SK-N-SH (cell line): ENCODE results near the gene FMN1. TPM values are rescaled to one million over a fixed set of nuclear protein-coding genes. Genes with fewer than 3 reads are reported as not detected.
A peak's percentile ranks its signal among the peaks of the same experiment; 100 is the strongest.

Experiments used
- CTCF ChIA-PET: fragments of 300-600, 350-600 bp; formaldehyde crosslinking; extraction: SDS; loops from one replicate; lab custom pipeline; 2021; lab: Yijun Ruan, JAX
- POLR2A ChIA-PET: fragments of 350-600 bp; sonication (Branson Sonifier 250); formaldehyde crosslinking; extraction: SDS; loops from one replicate; lab custom pipeline; 2020; ENCODE audit warnings: antibody characterized with exemption, inconsistent platforms; lab: Yijun Ruan, JAX
- DNase-seq: peaks from one replicate; pipeline ENCODE4 v3.0.0; 2012
- H2AFZ ChIP-seq: fragments of 200-600 bp; sonication (generic); 2 replicates; pipeline ENCODE4 v1.8.1; 2016; ENCODE audit warnings: antibody characterized with exemption, mild to moderate bottlenecking, low read depth
- H3F3A ChIP-seq: fragments of 200-600 bp; sonication (generic); replicated peaks from 2 replicates; pipeline ENCODE3; 2016; ENCODE audit warnings: antibody characterized with exemption, mild to moderate bottlenecking; ENCODE audit not compliant: insufficient read depth
- H3K27ac ChIP-seq, 2 experiments: fragments of 200-500 bp in 1 of 2; fragments of 200-600 bp in 1 of 2; sonication (Bioruptor generic) in 1 of 2; sonication (generic), shearing (Covaris generic) in 1 of 2; 2 replicates each; pipeline versions ENCODE4 v1.5.1 to v1.6.1; 2014 to 2016; ENCODE audit warnings: low read depth in 2 of 2, inconsistent platforms in 1 of 2, low read length in 1 of 2, mild to moderate bottlenecking in 1 of 2, mixed read lengths in 1 of 2
- H3K27me3 ChIP-seq: fragments of 200-600 bp; sonication (generic), shearing (Covaris generic); 2 replicates; pipeline ENCODE4 v1.6.1; 2016; ENCODE audit warnings: mixed run types; ENCODE audit not compliant: insufficient read depth
- H3K36me3 ChIP-seq, 2 experiments: fragments of 200-500 bp in 1 of 2; fragments of 200-600 bp in 1 of 2; sonication (Bioruptor generic) in 1 of 2; sonication (generic) in 1 of 2; replicated peaks in 1 of 2; 2 replicates each; pipeline versions ENCODE3 to v1.5.1; 2014 to 2016; ENCODE audit warnings: low read length in 1 of 2, mild to moderate bottlenecking in 1 of 2; ENCODE audit not compliant: insufficient read depth in 2 of 2, control insufficient read depth in 1 of 2
- H3K4me1 ChIP-seq, 2 experiments: fragments of 200-500 bp in 1 of 2; fragments of 200-600 bp in 1 of 2; sonication (Bioruptor generic) in 1 of 2; sonication (generic), shearing (Covaris generic) in 1 of 2; 2 replicates each; pipeline versions ENCODE4 v1.5.1 to v1.6.1; 2014 to 2016; ENCODE audit warnings: low read depth in 1 of 2, low read length in 1 of 2, mixed run types in 1 of 2; ENCODE audit not compliant: insufficient read depth in 2 of 2, control insufficient read depth in 1 of 2
- H3K4me2 ChIP-seq: fragments of 200-600 bp; sonication (generic), shearing (Covaris generic); 2 replicates; pipeline ENCODE4 v1.6.1; 2017; ENCODE audit warnings: mixed run types
- H3K4me3 ChIP-seq, 2 experiments: fragments of 200-500 bp in 1 of 2; fragments of 200-600 bp in 1 of 2; sonication (Bioruptor generic) in 1 of 2; sonication (generic), shearing (Covaris generic) in 1 of 2; 2 replicates each; pipeline versions ENCODE4 v1.5.1 to v1.8.1; 2014 to 2016; ENCODE audit warnings: low read depth in 2 of 2, inconsistent platforms in 1 of 2, low read length in 1 of 2, mild to moderate bottlenecking in 1 of 2, mixed read lengths in 1 of 2, moderate library complexity in 1 of 2
- H3K79me2 ChIP-seq: fragments of 200-600 bp; sonication (generic); 2 replicates; pipeline ENCODE4 v1.8.1; 2017; ENCODE audit warnings: mild to moderate bottlenecking; ENCODE audit not compliant: insufficient read depth
- H3K9ac ChIP-seq: fragments of 200-600 bp; sonication (generic); 2 replicates; pipeline ENCODE4 v1.6.1; 2017; ENCODE audit warnings: mixed run types
- H3K9me2 ChIP-seq: fragments of 200-600 bp; sonication (generic); 2 replicates; pipeline ENCODE4 v1.6.1; 2017; ENCODE audit warnings: mixed run types
- H3K9me3 ChIP-seq: fragments of 200-600 bp; sonication (generic); 2 replicates; pipeline ENCODE4 v1.6.1; 2017; ENCODE audit warnings: mixed run types, mild to moderate bottlenecking, moderate library complexity
- H4K20me1 ChIP-seq: fragments of 200-600 bp; sonication (generic); 2 replicates; pipeline ENCODE4 v1.6.1; 2017; ENCODE audit warnings: mild to moderate bottlenecking, mixed run types; ENCODE audit not compliant: insufficient read depth
- CHD2 ChIP-seq: fragments of 150-350 bp; IDR thresholded peaks from 2 replicates; pipeline ENCODE4 v1.6.1; 2018; ENCODE audit warnings: low read length; ENCODE audit not compliant: partially characterized antibody
- EZH2phosphoT487 ChIP-seq: fragments of 200-600 bp; sonication (generic); IDR thresholded peaks from 2 replicates; pipeline ENCODE4 v1.6.1; 2017; ENCODE audit warnings: low read depth, mixed run types, mild to moderate bottlenecking, antibody characterized with exemption, moderate library complexity, borderline replicate concordance
- FOXJ3 ChIP-seq: sonication (generic); formaldehyde crosslinking; IDR thresholded peaks from 2 replicates; pipeline ENCODE4 v1.5.1; 2020; ENCODE audit warnings: mild to moderate bottlenecking, missing genetic modification reagents
- FOXM1 ChIP-seq: IDR thresholded peaks from 2 replicates; pipeline ENCODE4 v1.4.0; 2012; ENCODE audit warnings: low read depth, mild to moderate bottlenecking
- GABPA ChIP-seq: IDR thresholded peaks from 2 replicates; pipeline ENCODE4 v1.4.0; 2012; ENCODE audit warnings: low read depth, mild to moderate bottlenecking
- MEF2A ChIP-seq: IDR thresholded peaks from 2 replicates; pipeline ENCODE4 v1.4.0; 2012; ENCODE audit warnings: low read depth, borderline replicate concordance
- POLR2AphosphoS5 ChIP-seq: IDR thresholded peaks from 2 replicates; pipeline ENCODE4 v1.6.1; 2012; ENCODE audit warnings: low read depth, low read length
- RAD21 ChIP-seq: IDR thresholded peaks from 2 replicates; pipeline ENCODE4 v1.6.1; 2012; ENCODE audit warnings: mild to moderate bottlenecking, low read length
- RCOR1 ChIP-seq: fragments of 150-350 bp; IDR thresholded peaks from 2 replicates; pipeline ENCODE4 v1.6.1; 2017; ENCODE audit warnings: antibody characterized with exemption, low read length
- RFX5 ChIP-seq: IDR thresholded peaks from 2 replicates; pipeline ENCODE4 v1.6.1; 2012; ENCODE audit warnings: mild to moderate bottlenecking, improper control_type of control experiment, low read length
- SMC3 ChIP-seq: IDR thresholded peaks from 2 replicates; pipeline ENCODE4 v1.6.1; 2012; ENCODE audit warnings: low read depth, low read length, improper control_type of control experiment
- TEAD4 ChIP-seq: IDR thresholded peaks from 2 replicates; pipeline ENCODE4 v1.4.0; 2012; ENCODE audit warnings: mild to moderate bottlenecking, borderline replicate concordance; ENCODE audit not compliant: insufficient read depth
- WGBS: methylation state at CpG from one replicate; pipeline ENCODE4 v1.1.6; 2017; ENCODE audit warnings: low lambda C conversion rate; 5-methylcytosine and 5-hydroxymethylcytosine counted together
- polyA plus RNA-seq, 3 experiments: library from polyadenylated mRNA; depleted of rRNA; stranded (reverse); fragments of >200 nt; gene quantifications; 2 replicates each; pipeline ENCODE4 v1.2.3, GENCODE V29; 2012
- TF ChIP-seq, protein P1 (sequence below): IDR thresholded peaks from 2 replicates; pipeline ENCODE4 v1.4.0; 2012; ENCODE audit warnings: low read depth, borderline replicate concordance
- TF ChIP-seq, protein P2 (sequence below): IDR thresholded peaks from 2 replicates; pipeline ENCODE4 v1.6.1; 2012; ENCODE audit warnings: mild to moderate bottlenecking, low read depth, low read length, moderate library complexity
- TF ChIP-seq, protein P3 (sequence below): fragments of 150-350 bp; IDR thresholded peaks from 2 replicates; pipeline ENCODE4 v1.6.1; 2017; ENCODE audit warnings: antibody characterized with exemption, low read length, low read depth, borderline replicate concordance
- TF ChIP-seq, protein P4 (sequence below): IDR thresholded peaks from 2 replicates; pipeline ENCODE4 v1.4.0; 2012; ENCODE audit warnings: low read depth

Gene FMN1
- polyA plus RNA-seq, 1 of the 3 experiments (the other 2 are of a cell fraction) = 9.1 TPM

DNA sequence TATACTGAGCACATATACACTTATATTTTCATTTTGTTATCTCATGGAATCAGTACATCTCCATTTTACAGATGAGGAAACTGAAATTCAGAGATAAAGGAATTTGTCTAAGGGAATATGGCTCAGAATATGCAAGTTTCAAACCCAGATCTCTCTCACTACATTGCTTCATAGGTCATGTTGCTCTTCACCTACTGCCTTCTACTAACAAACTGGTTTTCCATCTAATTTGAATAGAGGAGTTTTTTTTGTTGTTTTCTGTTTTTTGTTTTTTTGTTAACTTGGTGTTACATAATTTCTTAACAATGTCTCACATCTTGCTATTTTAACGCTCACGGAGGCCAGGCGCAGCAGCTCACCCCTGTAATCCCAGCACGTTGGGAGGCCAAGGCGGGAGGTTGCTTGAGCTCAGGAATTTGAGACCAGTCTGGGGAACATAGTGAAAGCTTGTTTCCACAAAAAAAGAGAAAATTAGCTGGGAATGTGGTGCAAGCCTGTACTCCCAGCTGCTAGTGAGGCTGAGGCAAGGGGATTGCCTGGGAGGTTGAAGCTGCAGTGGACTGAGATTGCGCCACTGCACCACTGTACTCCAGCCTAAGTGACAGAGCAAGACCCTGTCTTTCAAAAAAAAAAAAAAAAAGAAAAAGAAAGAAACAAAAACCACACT lies 37.0 kb downstream of the FMN1 start:
- Histone ChIP-seq H3F3A (peaks cover 47% of the 10 kb centered on the region), H3K36me3 (no peaks in the 10 kb centered on the region), H2AFZ (no peak overlapping the region), H4K20me1 (no peaks in the 10 kb centered on the region), H3K9me3 (no peaks in the 10 kb centered on the region), H3K4me3 (no peak overlapping the region), H3K4me2 (no peak overlapping the region), H3K9me2 (no peaks in the 10 kb centered on the region), H3K79me2 (peaks cover 44% of the 10 kb centered on the region), H3K27ac (peak overlapping the region in 1 of 2 experiments; percentile 100; a peak in 2 of 4 replicates), H3K4me1 (peaks cover 23 to 34% of the 10 kb centered on the region in 2 experiments), H3K9ac (no peak overlapping the region), H3K27me3 (no peaks in the 10 kb centered on the region)
- POLR2A ChIA-PET = no interaction called here
- DNase-seq = no peak
- TF ChIP-seq, protein P1, sequence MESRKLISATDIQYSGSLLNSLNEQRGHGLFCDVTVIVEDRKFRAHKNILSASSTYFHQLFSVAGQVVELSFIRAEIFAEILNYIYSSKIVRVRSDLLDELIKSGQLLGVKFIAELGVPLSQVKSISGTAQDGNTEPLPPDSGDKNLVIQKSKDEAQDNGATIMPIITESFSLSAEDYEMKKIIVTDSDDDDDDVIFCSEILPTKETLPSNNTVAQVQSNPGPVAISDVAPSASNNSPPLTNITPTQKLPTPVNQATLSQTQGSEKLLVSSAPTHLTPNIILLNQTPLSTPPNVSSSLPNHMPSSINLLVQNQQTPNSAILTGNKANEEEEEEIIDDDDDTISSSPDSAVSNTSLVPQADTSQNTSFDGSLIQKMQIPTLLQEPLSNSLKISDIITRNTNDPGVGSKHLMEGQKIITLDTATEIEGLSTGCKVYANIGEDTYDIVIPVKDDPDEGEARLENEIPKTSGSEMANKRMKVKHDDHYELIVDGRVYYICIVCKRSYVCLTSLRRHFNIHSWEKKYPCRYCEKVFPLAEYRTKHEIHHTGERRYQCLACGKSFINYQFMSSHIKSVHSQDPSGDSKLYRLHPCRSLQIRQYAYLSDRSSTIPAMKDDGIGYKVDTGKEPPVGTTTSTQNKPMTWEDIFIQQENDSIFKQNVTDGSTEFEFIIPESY = no peak
- TF ChIP-seq, protein P2, sequence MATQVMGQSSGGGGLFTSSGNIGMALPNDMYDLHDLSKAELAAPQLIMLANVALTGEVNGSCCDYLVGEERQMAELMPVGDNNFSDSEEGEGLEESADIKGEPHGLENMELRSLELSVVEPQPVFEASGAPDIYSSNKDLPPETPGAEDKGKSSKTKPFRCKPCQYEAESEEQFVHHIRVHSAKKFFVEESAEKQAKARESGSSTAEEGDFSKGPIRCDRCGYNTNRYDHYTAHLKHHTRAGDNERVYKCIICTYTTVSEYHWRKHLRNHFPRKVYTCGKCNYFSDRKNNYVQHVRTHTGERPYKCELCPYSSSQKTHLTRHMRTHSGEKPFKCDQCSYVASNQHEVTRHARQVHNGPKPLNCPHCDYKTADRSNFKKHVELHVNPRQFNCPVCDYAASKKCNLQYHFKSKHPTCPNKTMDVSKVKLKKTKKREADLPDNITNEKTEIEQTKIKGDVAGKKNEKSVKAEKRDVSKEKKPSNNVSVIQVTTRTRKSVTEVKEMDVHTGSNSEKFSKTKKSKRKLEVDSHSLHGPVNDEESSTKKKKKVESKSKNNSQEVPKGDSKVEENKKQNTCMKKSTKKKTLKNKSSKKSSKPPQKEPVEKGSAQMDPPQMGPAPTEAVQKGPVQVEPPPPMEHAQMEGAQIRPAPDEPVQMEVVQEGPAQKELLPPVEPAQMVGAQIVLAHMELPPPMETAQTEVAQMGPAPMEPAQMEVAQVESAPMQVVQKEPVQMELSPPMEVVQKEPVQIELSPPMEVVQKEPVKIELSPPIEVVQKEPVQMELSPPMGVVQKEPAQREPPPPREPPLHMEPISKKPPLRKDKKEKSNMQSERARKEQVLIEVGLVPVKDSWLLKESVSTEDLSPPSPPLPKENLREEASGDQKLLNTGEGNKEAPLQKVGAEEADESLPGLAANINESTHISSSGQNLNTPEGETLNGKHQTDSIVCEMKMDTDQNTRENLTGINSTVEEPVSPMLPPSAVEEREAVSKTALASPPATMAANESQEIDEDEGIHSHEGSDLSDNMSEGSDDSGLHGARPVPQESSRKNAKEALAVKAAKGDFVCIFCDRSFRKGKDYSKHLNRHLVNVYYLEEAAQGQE = no peak
- TF ChIP-seq, protein P3, sequence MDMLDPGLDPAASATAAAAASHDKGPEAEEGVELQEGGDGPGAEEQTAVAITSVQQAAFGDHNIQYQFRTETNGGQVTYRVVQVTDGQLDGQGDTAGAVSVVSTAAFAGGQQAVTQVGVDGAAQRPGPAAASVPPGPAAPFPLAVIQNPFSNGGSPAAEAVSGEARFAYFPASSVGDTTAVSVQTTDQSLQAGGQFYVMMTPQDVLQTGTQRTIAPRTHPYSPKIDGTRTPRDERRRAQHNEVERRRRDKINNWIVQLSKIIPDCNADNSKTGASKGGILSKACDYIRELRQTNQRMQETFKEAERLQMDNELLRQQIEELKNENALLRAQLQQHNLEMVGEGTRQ = no peak
- no peak for TF ChIP-seq RFX5
- TF ChIP-seq RAD21 = no peak
- no peak for TF ChIP-seq FOXJ3 (CRISPR knock-in tag)
- TF ChIP-seq SMC3 = no peak
- TF ChIP-seq RCOR1 = no peak
- TF ChIP-seq FOXM1 = no peak
- no peak for TF ChIP-seq TEAD4
- no peak for TF ChIP-seq EZH2phosphoT487
- TF ChIP-seq POLR2AphosphoS5 = no peak
- no peak for TF ChIP-seq MEF2A
- no peak for TF ChIP-seq GABPA
- TF ChIP-seq, protein P4, sequence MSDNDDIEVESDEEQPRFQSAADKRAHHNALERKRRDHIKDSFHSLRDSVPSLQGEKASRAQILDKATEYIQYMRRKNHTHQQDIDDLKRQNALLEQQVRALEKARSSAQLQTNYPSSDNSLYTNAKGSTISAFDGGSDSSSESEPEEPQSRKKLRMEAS = no peak
- TF ChIP-seq CHD2 = no peak
- CTCF ChIA-PET = interaction anchor here (1.4 kb wide), 2 partner anchors 8 to 25 kb away, joined by 3 to 5 read pairs; no protein-coding TSS in a partner anchor
- WGBS = 94% methylated on average over 6 of the region's 6 CpGs
